Testis (tissue), 3 donors: Measurements from ENCODE around the gene LHFPL5. TPM values are rescaled to one million over a fixed set of nuclear protein-coding genes. Genes with fewer than 3 reads are reported as not detected.
A peak's percentile ranks its signal among the peaks of the same experiment; 100 is the strongest.

ENCODE experiments used
- DNase-seq: peaks from one replicate; pipeline ENCODE4 v3.0.0-alpha.2; 2019
- H3K27ac ChIP-seq, 2 donors: fragments of 200-600 bp; sonication (generic); one replicate each; pipeline ENCODE4 v1.5.1; 2019
- H3K27me3 ChIP-seq: fragments of 200-600 bp; sonication (generic); one replicate; pipeline ENCODE4 v1.5.1; 2019
- H3K36me3 ChIP-seq: fragments of 200-600 bp; sonication (generic); one replicate; pipeline ENCODE4 v1.5.1; 2017; ENCODE audit warnings: low read depth; ENCODE audit errors: missing control alignments
- H3K4me1 ChIP-seq: fragments of 200-600 bp; sonication (generic); one replicate; pipeline ENCODE4 v1.5.1; 2019
- H3K4me3 ChIP-seq, 2 donors: fragments of 200-600 bp; sonication (generic); one replicate each; pipeline ENCODE4 v1.5.1; 2017 to 2019
- H3K9me3 ChIP-seq: fragments of 200-600 bp; sonication (generic); one replicate; pipeline ENCODE4 v1.5.1; 2017
- CTCF ChIP-seq, 3 experiments: fragments of 450-650 bp in 2 of 3; fragments of 200-600 bp in 1 of 3; sonication (generic) in 1 of 3; IDR thresholded peaks; one replicate each; pipeline ENCODE4 v1.5.1; 2016 to 2019; ENCODE audit warnings: antibody characterized with exemption in 3 of 3, mild to moderate bottlenecking in 2 of 3, moderate library complexity in 1 of 3
- POLR2A ChIP-seq: fragments of 450-650 bp; IDR thresholded peaks from one replicate; pipeline ENCODE4 v1.6.1; 2017; ENCODE audit warnings: antibody characterized with exemption, mild to moderate bottlenecking, moderate library complexity
- WGBS, 2 donors: methylation state at CpG; one replicate each; pipeline ENCODE4 v1.1.5; 2018; 5-methylcytosine and 5-hydroxymethylcytosine counted together
- intact Hi-C: fragments of 100-400 bp; cut with DNase I; formaldehyde crosslinking; loops from one replicate; pipeline ENCODE4 v1.15.1; 2023; ENCODE audit warnings: low total_unique reads
- polyA plus RNA-seq: library from polyadenylated mRNA; stranded (reverse); fragments of 350-450 nt; fragmentation: Illumina TruSeq; extraction: RNeasy Lipid Tissue Mini Kit (QIAGEN cat#74804); gene quantifications from one replicate; pipeline ENCODE4 v1.2.3, GENCODE V29; 2014; ENCODE audit warnings: low read depth, low replicate concordance; ENCODE audit not compliant: insufficient read depth
- total RNA-seq, 2 donors: library from RNA; depleted of rRNA; stranded (reverse); fragments of >200 nt; gene quantifications; one replicate each; pipeline ENCODE4 v1.2.3, GENCODE V29; 2016

LHFPL5 gene
- total and polyA plus RNA-seq, 3 donors from 2014 or later = 0.24 to 0.50 TPM; not detected in 1

DNA sequence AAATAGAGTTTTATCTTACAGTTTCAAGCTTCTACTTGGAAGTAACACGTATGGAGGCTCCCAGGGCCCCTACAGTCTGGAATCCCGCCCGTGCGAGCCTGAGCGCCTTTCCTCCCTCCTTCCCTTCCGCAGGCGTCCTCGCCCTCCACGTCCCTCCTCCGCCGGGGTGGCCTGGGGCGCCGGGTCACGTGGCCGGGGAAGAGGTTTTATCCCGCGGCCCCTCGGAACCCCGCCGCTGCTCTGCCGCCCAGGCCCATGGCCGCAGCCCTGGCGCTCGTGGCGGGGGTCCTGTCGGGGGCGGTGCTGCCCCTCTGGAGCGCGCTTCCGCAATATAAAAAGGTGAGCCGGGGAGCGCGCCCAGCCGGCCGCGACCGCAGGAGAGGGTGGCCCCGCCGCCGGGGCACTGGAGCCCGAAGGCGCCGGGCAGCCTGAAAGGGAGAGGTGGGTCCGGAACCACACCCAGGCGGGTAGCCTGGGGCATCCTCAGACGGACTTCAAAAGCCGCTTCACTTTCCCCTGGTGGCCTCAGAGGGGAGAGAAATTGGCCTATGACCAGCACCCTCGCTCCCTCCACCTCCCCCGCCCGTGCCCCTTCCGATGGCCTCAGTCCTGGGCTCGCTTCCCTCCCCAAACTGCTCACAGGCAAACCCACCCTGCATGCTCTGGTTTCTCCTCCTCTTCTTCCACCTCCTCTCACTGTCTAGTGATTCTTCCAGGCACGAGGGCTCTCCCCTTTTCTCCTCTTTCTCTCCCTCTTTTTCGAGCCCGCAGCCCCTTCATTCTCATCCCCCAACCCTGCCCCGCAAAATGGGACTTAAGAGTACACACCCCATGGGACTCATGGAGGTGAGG is 28.6 kb upstream of the LHFPL5 start, which contains the start of gene CLPSL2:
TSS of gene CLPSL2 (plus strand) at position 235 of the 852 bp plus-strand sequence. CDS start at position 256, 21 bp downstream.
- H3K27me3 ChIP-seq = no peaks in the 10 kb centered on the region
- WGBS, 2 donors = 2 to 3% methylated on average over 43 to 44 of the region's 56 CpGs
- no peak for DNase-seq

GRCh38 chr6:35777356-35778102 is 27.6 kb upstream of the LHFPL5 start:
- no peak for DNase-seq
- H3K4me1 ChIP-seq = peaks cover 5% of the 10 kb centered on the region
- intact Hi-C loops = no loop called here
- TF ChIP-seq POLR2A (no peak), CTCF (IDR thresholded peaks at IDR 0.05) (no peak)
- H3K9me3 ChIP-seq = no peaks in the 10 kb centered on the region
- H3K4me3 ChIP-seq = no peak overlapping the region
- WGBS, 2 donors = 75 to 85% methylated on average over 7 to 10 of the region's 10 CpGs
- H3K27me3 ChIP-seq = no peaks in the 10 kb centered on the region
- no peaks in the 10 kb centered on the region for H3K36me3 ChIP-seq
- H3K27ac ChIP-seq = no peak overlapping the region

More for the DNA sequence above, 28.6 kb upstream of the LHFPL5 start, which contains the start of gene CLPSL2:
- Histone ChIP-seq H3K4me3 (peak within 1 kb of the TSS; percentile 45 to 54), H3K9me3 (no peaks in the 10 kb centered on the region), H3K27ac (no peak within 1 kb of the TSS), H3K4me1 (peaks cover 5% of the 10 kb centered on the region), H3K36me3 (no peaks in the 10 kb centered on the region)
- TF ChIP-seq POLR2A (no peak), CTCF (IDR thresholded peaks at IDR 0.05) (no peak)
- intact Hi-C loops = no loop called here

DNA sequence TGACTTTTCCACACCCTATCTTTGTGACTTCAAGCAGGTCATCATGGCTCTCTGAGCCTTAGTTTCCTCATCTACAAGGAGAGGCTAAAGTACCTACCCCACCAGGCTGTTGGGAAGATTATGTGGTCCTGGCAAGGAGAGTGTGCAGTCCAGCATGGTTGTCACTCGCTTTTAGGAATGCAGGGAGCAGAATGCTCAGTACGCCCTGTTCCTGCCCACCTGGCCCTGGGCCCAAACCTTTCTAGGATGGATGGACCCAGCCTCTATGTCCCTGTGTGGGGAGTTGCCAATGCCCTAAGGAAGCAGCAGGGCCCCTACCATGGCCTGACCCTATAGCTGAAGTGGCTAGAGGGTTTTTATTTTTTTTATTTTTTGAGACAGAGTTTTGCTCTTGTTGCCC is 26.7 kb upstream of the LHFPL5 start:
- Histone ChIP-seq H3K36me3 (no peaks in the 10 kb centered on the region), H3K4me1 (peaks cover 5% of the 10 kb centered on the region), H3K4me3 (no peak overlapping the region), H3K27me3 (no peaks in the 10 kb centered on the region), H3K27ac (no peak overlapping the region), H3K9me3 (no peaks in the 10 kb centered on the region)
- intact Hi-C loops = no loop called here
- no peak for TF ChIP-seq CTCF (IDR thresholded peaks at IDR 0.05)
- TF ChIP-seq POLR2A = no peak
- no peak for DNase-seq
- 30 to 78% methylated on average over 2 of the region's 2 CpGs for WGBS, 2 donors

- Histone ChIP-seq H3K27ac (no peak within 1 kb of the TSS), H3K36me3 (no peaks in the 10 kb centered on the region), H3K4me1 (peaks cover 5% of the 10 kb centered on the region), H3K9me3 (no peaks in the 10 kb centered on the region), H3K4me3 (no peak within 1 kb of the TSS), H3K27me3 (no peaks in the 10 kb centered on the region)
- DNase-seq = no peak
- TF ChIP-seq POLR2A (no peak), CTCF (IDR thresholded peaks at IDR 0.05) (no peak)
- WGBS, 2 donors = 85 to 86% methylated on average over 7 of the region's 7 CpGs
- intact Hi-C loops = no loop called here
These were observed 24.4 kb upstream of the LHFPL5 start, which contains the start of gene CLPSL1 for GRCh38 chr6:35780719-35781118. Gene CLPSL1, plus strand, starts transcription at chr6:35781019. Its CDS starts 92 bp downstream, at chr6:35781111.
